Stimulated activated CD4-positive, alpha-beta T cell treated with anti-CD3 and anti-CD28 coated beads, TNF-alpha, amount 100 ng/mL, for 24 hours (primary cell): ENCODE measurements around the gene OR5AU1.

Experiments
- DNase-seq, 3 experiments: peaks; one replicate each; pipeline ENCODE4 v3.0.0-alpha.2; 2020; ENCODE audit warnings: low read depth in 3 of 3

The OR5AU1 gene

GRCh38 chr14:21106498-21107282, 49.2 kb downstream of the OR5AU1 start:
- DNase-seq, result peak; percentile 50 to 79 (median 68)

GRCh38 chr14:21106176-21106497, 49.7 kb downstream of the OR5AU1 start:
- DNase-seq, result no peak

- no peak for DNase-seq
Measured at GRCh38 chr14:21105095-21105494, 50.8 kb downstream of the OR5AU1 start.
